OCI-LY3 (cell line): Measurements from ENCODE around the gene NYNRIN.

Experiments
- H2AFZ ChIP-seq: fragments of 200-600, 300-600 bp; shearing (Covaris generic); 2 replicates; pipeline ENCODE4 v1.6.0; 2014; ENCODE audit warnings: antibody characterized with exemption, low read depth, low read length
- H3K27ac ChIP-seq: fragments of 200-600, 300-600 bp; sonication (generic); 2 replicates; pipeline ENCODE4 v1.5.1; 2014; ENCODE audit warnings: mild to moderate bottlenecking, low read length, moderate library complexity, mixed read lengths
- H3K27me3 ChIP-seq: fragments of 200-600, 300-600 bp; sonication (generic); 2 replicates; pipeline ENCODE4 v1.6.1; 2014; ENCODE audit warnings: low read depth, low read length, mixed read lengths
- H3K36me3 ChIP-seq: fragments of 200-600, 300-600 bp; sonication (generic); replicated peaks from 2 replicates; pipeline ENCODE3; 2014; ENCODE audit warnings: low read depth, low read length, mixed read lengths
- H3K4me1 ChIP-seq: fragments of 300-600, 200-600 bp; sonication (generic); 2 replicates; pipeline ENCODE4 v1.6.1; 2014; ENCODE audit warnings: low read length, mixed read lengths
- H3K4me2 ChIP-seq: fragments of 200-600, 300-600 bp; sonication (generic); 2 replicates; pipeline ENCODE4 v1.6.1; 2014; ENCODE audit warnings: low read length, mixed read lengths
- H3K4me3 ChIP-seq: fragments of 300-600, 200-600 bp; sonication (generic); 2 replicates; pipeline ENCODE4 v1.5.1; 2014; ENCODE audit warnings: antibody characterized with exemption, mild to moderate bottlenecking, low read length, moderate library complexity
- H3K79me2 ChIP-seq: fragments of 300-600, 200-600 bp; shearing (Covaris generic); 2 replicates; pipeline ENCODE4 v1.6.1; 2014; ENCODE audit warnings: mild to moderate bottlenecking, low read length, mixed read lengths
- H3K9ac ChIP-seq: fragments of 300-600, 200-600 bp; shearing (Covaris generic); 2 replicates; pipeline ENCODE4 v1.6.0; 2014; ENCODE audit warnings: mild to moderate bottlenecking, low read length, moderate library complexity
- H3K9me3 ChIP-seq: fragments of 200-600, 300-600 bp; shearing (Covaris generic); 2 replicates; pipeline ENCODE4 v1.6.1; 2014; ENCODE audit warnings: low read length, mixed read lengths; ENCODE audit not compliant: insufficient read depth
- H4K20me1 ChIP-seq: fragments of 200-600, 300-600 bp; sonication (generic); 2 replicates; pipeline ENCODE4 v1.6.1; 2016; ENCODE audit warnings: low read length, mixed read lengths; ENCODE audit not compliant: insufficient read depth
- CTCF ChIP-seq: fragments of 200-600, 300-600 bp; sonication (generic); IDR thresholded peaks from 2 replicates; pipeline ENCODE4 v1.5.1; 2014; ENCODE audit warnings: antibody characterized with exemption, low read length, low read depth
- EZH2phosphoT487 ChIP-seq: fragments of 200-600 bp; shearing (Covaris generic); IDR thresholded peaks from 2 replicates; pipeline ENCODE4 v1.6.1; 2018; ENCODE audit warnings: antibody characterized with exemption, mixed run types, low read depth

Gene NYNRIN

GRCh38 chr14:24381363-24382063, 17.3 kb upstream of the NYNRIN start:
- no peaks in the 10 kb centered on the region for H3K9me3 ChIP-seq
- no peak overlapping the region for H3K4me3 ChIP-seq
- TF ChIP-seq EZH2phosphoT487 = no peak
- TF ChIP-seq CTCF = no peak
- H3K9ac ChIP-seq = no peak overlapping the region
- no peaks in the 10 kb centered on the region for H4K20me1 ChIP-seq
- no peak overlapping the region for H2AFZ ChIP-seq
- no peak overlapping the region for H3K27ac ChIP-seq
- H3K4me1 ChIP-seq = peaks cover 10% of the 10 kb centered on the region
- H3K27me3 ChIP-seq = peaks cover 4% of the 10 kb centered on the region
- no peaks in the 10 kb centered on the region for H3K79me2 ChIP-seq
- H3K4me2 ChIP-seq = peak overlapping the region; percentile 27
- peaks cover under 1% of the 10 kb centered on the region for H3K36me3 ChIP-seq

GRCh38 chr14:24382064-24382371, 16.8 kb upstream of the NYNRIN start:
- peaks cover 10% of the 10 kb centered on the region for H3K4me1 ChIP-seq
- no peaks in the 10 kb centered on the region for H4K20me1 ChIP-seq
- no peak overlapping the region for H3K27ac ChIP-seq
- no peak overlapping the region for H3K4me3 ChIP-seq
- no peak overlapping the region for H2AFZ ChIP-seq
- TF ChIP-seq EZH2phosphoT487 (no peak), CTCF (no peak)
- H3K79me2 ChIP-seq = no peaks in the 10 kb centered on the region
- no peaks in the 10 kb centered on the region for H3K9me3 ChIP-seq
- peaks cover 9% of the 10 kb centered on the region for H3K27me3 ChIP-seq
- H3K36me3 ChIP-seq = no peaks in the 10 kb centered on the region
- no peak overlapping the region for H3K4me2 ChIP-seq
- no peak overlapping the region for H3K9ac ChIP-seq

GRCh38 chr14:24384169-24384568, 14.6 kb upstream of the NYNRIN start:
- H3K4me3 ChIP-seq = no peak overlapping the region
- no peak overlapping the region for H2AFZ ChIP-seq
- H3K27me3 ChIP-seq = peaks cover 26% of the 10 kb centered on the region
- H3K4me1 ChIP-seq = peaks cover 10% of the 10 kb centered on the region
- no peaks in the 10 kb centered on the region for H3K36me3 ChIP-seq
- H3K79me2 ChIP-seq = no peaks in the 10 kb centered on the region
- no peak overlapping the region for H3K27ac ChIP-seq
- no peak for TF ChIP-seq EZH2phosphoT487
- no peak for TF ChIP-seq CTCF
- H3K9me3 ChIP-seq = no peaks in the 10 kb centered on the region
- H4K20me1 ChIP-seq = no peaks in the 10 kb centered on the region
- no peak overlapping the region for H3K4me2 ChIP-seq
- H3K9ac ChIP-seq = no peak overlapping the region

- H2AFZ ChIP-seq = no peak overlapping the region
- H4K20me1 ChIP-seq = no peaks in the 10 kb centered on the region
- H3K27me3 ChIP-seq = peaks cover 30% of the 10 kb centered on the region
- H3K79me2 ChIP-seq = no peaks in the 10 kb centered on the region
- no peak overlapping the region for H3K9ac ChIP-seq
- no peak for TF ChIP-seq CTCF
- H3K4me3 ChIP-seq = no peak overlapping the region
- H3K4me2 ChIP-seq = no peak overlapping the region
- H3K9me3 ChIP-seq = no peaks in the 10 kb centered on the region
- H3K36me3 ChIP-seq = no peaks in the 10 kb centered on the region
- H3K27ac ChIP-seq = no peak overlapping the region
- peaks cover 10% of the 10 kb centered on the region for H3K4me1 ChIP-seq
Observed at GRCh38 chr14:24385524-24385923, 13.3 kb upstream of the NYNRIN start.
